MM.1S (cell line): ENCODE data around the gene RTRAF.

Experiments
- CTCF ChIP-seq: fragments of 300-600 bp; sonication (generic); IDR thresholded peaks from 2 replicates; pipeline ENCODE4 v1.5.1; 2016; ENCODE audit warnings: antibody characterized with exemption, low read length, mixed read lengths
- EZH2 ChIP-seq: fragments of 300-600 bp; sonication (generic); optimal IDR thresholded peaks from 2 replicates; pipeline ENCODE3; 2017; ENCODE audit warnings: low read depth, mild to moderate bottlenecking, antibody characterized with exemption, low read length, mixed read lengths

- TF ChIP-seq CTCF (no peak), EZH2 (no peak)
These were observed 21.8 kb upstream of the RTRAF start for GRCh38 chr14:51967521-51967920.
